ENCODE results near the gene ZC3H15.
"Not testable (repeated sequence)": the region's sequence is repeated elsewhere in the genome, so short reads cannot be mapped to it uniquely, and the experiment has no call there.

ZC3H15 gene

DNA sequence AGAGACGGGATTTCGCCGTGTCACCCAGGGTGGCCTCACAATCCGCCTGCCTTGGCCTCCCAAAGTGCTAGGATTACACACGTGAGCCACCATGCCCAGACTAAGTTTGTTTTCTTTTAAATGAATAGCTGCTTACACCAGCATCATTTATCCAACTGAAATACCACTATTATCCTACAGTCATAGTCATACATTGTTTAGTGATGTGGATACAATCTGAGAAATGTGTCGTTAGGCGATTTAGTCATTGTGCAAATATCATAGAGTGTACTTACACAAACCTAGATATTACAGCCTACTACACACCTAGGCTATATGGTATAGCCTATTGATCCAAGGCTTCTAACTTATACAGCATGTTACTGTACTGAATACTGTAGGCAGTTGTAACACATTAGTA, 10.3 kb downstream of the ZC3H15 start:
- DNase-seq, result no peak

DNA sequence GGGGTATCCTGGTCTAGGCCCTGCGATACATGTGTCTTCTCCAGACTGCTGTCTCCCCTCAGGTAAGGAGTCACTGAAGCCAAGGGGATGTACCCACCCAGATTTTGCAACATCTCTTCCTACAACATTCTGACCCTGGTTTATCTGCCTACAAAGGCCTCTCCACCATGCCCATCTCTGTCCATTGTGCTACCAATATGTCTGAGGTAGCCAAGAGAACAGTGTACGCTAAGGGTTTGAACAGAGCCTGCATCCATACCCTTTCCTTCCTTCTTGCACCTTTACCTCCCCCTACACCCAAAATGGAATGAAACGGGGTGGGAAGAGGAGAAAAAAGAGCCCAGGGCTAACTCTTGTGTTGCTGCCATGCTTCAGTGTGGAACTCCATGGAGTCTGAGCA, 11.9 kb downstream of the ZC3H15 start:
- no peak for DNase-seq

DNA sequence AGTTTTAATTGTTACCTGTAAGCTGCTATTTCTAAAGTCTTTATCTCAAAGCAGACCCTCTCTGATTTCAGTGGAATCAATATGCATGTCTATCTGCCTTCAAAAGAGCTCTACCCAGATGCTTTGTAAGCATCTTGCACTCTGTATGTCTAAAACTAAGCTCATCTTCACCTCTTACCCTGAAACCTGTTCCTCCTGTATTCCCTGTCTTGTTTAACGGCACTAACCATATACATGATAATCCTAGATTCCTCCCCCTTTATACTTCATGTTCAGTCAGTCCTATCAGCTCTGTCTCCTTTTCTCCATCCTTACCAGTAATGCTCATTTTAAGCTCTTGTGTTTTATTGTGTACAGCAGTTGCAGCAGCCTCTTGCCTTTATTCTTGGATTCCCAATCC, 12.8 kb downstream of the ZC3H15 start:
- no peak for DNase-seq

GRCh38 chr2:186503827-186504606, 18.0 kb downstream of the ZC3H15 start:
- DNase-seq, result peak; percentile 20 to 24

DNA sequence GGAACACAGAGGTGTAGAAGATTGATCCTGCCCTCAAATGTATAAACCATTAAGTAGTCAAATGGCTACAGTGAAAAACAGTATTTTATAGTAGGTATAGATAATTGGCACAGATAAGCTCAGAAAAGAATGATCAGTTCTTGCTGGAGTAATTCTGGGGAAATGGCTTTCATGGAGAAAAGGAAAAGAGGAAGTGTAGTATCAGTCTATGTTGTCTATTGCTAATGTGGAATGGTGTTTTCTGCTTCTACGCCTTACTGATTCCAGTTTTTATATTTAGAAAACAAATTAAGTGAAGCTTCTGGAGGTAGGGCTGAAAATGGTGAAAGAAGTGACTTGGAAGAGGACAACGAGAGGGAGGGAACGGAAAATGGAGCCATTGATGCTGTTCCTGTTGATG, 22.2 kb downstream of the ZC3H15 start:
- no peak for DNase-seq

DNA sequence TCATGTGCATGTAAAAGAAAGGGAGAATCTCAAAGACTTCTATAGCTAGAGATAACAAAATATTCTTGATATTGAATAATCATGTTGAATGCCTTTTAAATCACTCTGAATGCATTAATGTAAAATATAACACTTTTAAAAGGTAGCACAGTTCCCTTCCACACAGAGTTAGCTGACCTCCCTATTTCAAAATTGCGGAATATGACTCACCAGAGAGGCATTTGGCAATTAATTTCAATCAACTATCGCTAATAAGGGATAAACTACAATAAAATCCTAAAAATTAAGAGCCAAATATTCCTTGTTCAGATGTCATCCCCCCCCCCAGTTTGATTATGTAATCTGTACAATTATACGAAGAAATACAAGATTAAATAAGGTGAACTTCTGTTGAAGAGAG, 29.3 kb downstream of the ZC3H15 start:
- no peak for DNase-seq

DNA sequence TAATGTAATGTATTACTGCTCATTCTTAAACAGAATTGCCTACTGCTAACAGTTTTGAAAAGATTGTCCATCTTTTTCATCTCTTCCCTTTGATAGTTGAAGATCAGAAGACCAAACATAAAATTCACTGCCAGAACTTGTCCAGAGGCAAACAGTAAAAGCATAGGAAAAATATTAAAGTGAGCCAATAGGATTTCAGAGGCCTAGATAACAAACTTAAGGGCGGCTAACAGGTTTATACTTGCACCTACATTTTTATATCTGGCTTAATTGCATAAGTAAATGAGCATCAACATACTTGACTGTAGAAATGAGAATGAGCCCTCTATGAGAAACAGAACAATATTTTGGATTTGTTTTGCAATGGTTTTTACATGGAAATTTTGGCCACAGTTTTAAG, 30.3 kb downstream of the ZC3H15 start:
- no peak for DNase-seq

DNA sequence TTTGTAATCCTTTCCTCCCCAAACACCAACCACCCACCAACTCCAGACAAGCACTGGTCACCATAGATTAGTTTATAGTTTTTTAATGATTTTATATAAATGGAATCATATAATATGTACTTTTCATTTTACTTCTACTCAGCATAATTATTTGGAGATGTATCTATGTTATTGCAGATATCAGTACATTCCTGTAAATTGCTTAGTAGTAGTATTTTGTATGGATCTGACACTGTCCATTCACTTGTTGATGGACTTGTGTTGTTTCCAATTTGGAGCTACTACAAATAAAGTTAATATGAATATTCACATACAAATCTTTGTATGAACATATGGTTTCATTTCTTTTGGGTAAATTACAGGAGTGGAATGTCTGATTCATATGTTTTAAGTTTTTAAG, 31.0 kb downstream of the ZC3H15 start:
- DNase-seq, result no peak

GRCh38 chr2:186518291-186518690, 32.2 kb downstream of the ZC3H15 start:
- no peak for DNase-seq

- no peak for DNase-seq
These were observed 32.9 kb downstream of the ZC3H15 start for GRCh38 chr2:186518945-186519344.

GRCh38 chr2:186521570-186522153, 35.6 kb downstream of the ZC3H15 start:
- DNase-seq, result not testable (repeated sequence)

- DNase-seq, result no peak
These were observed 36.4 kb downstream of the ZC3H15 start for GRCh38 chr2:186522450-186522849.

GRCh38 chr2:186523791-186524190, 37.7 kb downstream of the ZC3H15 start:
- DNase-seq, result no peak

GRCh38 chr2:186526281-186526680, 40.2 kb downstream of the ZC3H15 start:
- DNase-seq, result no peak

GRCh38 chr2:186530314-186530713, 44.3 kb downstream of the ZC3H15 start:
- no peak for DNase-seq

DNA sequence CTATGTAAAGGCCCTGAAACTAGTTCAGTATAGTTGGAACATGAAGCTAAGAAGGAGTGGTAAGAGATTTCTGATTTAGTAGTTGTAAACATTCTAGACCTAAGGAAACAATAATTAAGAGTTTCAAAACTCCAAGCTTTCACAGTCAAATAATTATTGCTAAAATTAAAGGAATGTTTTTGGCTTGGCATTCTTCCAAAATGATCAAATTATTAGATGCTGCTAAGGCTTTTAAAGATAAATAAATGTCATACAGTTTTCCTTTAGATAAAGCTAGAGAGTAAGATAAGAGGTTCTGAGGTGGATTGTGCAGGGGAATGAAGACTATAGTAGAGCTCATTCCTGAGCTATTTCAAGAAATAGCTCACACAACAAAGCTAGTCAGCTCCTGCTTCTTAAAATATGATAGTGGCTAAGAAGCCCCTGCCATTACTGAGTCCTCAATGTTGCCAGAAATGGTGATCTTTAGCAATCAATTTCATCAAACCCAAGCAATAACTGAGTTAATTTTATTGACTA, 45.3 kb downstream of the ZC3H15 start:
- no peak for DNase-seq

GRCh38 chr2:186532891-186533290, 46.8 kb downstream of the ZC3H15 start:
- no peak for DNase-seq

DNA sequence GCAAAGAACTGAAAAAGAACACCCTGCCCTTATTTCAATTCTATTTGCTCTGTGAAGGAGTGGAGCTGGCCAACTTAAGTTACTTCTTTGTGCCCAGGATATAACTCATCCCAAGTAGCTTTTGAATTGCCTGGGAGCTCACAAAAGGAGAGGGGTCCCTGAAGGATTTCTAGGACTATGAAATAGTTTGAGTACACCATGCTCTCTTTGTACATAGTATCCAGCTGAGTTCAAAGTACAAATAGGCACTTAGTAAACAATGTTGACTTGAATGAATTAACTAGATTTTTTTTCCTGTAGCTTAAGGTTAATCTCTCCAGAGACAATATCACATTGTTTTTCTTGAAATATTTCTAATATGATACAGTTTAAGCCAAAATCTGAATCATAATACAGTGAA, 47.7 kb downstream of the ZC3H15 start:
- no peak for DNase-seq

GRCh38 chr2:186534406-186534805, 48.3 kb downstream of the ZC3H15 start:
- no peak for DNase-seq

- no peak for DNase-seq
These were observed 49.8 kb downstream of the ZC3H15 start for GRCh38 chr2:186535861-186536260.

DNA sequence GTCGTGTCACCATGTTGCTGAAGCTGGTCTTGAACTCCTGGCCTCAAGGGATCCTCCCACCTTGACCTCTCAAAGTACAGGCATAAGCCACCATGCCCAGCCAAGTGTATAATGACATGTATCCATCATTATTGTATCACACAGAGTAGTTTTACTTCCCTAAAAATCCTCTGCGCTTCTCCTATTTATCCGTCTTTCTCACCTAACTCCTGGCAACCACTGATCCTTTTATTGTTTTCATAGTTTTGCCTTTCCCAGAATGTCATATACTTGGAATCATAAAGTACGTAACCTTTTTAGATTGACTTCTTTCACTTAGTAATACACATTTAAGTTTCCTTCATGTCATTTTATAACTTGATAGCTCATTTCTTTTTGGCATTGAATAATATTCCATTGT, 51.0 kb downstream of the ZC3H15 start:
- DNase-seq, result no peak

DNA sequence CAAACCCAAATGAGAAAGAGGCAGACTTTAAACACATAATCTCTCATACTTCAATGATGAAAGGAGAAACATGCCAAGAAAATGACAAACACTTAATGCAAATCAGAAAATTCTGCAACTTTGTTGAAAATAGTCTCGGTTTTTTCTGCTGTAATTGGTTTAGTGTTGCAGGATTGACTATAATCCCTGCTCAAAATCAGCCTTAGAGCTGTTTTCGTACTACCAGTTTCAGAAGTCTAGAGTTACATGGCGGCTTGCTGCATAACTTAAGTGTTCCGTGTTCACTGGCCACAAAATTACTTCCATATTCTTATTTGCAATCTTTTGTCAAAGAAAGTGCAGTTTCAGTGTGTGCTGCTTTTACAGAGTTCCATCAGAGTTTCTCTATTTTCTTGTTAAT, 54.9 kb downstream of the ZC3H15 start:
- no peak for DNase-seq

DNA sequence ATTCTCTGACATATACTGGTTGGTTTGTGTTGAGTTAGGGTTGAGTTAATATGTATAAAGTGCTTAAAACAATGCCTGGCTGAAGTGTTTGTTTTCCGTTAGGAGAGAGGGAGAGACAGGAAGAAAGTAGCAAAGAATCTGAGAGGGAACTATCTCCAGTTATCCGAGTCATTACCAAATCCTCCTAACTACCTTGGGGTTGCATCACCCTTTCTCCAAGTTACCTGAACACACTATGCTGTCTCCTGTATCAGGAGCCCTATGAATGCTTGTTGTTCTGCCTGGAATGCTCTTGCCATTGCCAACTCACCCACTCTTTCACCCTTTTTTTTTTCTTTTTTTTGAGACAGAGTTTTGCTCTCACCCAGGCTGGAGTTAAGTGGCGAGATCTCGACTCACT, 55.9 kb downstream of the ZC3H15 start:
- no peak for DNase-seq

GRCh38 chr2:186543561-186544131, 57.6 kb downstream of the ZC3H15 start:
- no peak for DNase-seq
